Erythroblast (primary cell): ENCODE data around the gene PRPF38A.

Source experiments
- GATA1 ChIP-seq: IDR thresholded peaks from 2 replicates; pipeline ENCODE4 v1.6.1; 2011; ENCODE audit warnings: low read depth, mild to moderate bottlenecking, control low read depth, low read length, moderate library complexity
- POLR2A ChIP-seq: IDR thresholded peaks from 2 replicates; pipeline ENCODE4 v1.6.1; 2011; ENCODE audit warnings: mild to moderate bottlenecking, low read length

DNA sequence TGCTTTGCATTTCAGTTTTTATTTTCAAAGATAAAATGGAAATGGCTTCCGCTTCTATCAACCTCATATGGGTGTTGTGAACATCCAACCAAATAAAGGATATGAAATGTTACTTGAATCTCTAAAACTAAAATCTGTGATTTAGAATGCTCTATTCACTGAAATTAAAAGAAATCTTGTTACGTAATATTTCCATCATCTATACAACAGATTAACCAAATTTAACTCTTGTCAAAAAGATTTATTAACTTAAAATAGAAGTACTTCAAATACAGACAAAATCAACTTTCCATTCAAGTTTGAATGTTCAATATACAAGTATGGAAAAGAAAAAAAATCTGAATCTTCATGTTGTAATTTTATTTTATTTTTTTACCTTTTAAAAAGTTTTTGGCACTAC lies 18.7 kb downstream of the PRPF38A start:
- TF ChIP-seq POLR2A (no peak), GATA1 (no peak)
